ENCODE data around the gene CAMKV. TPM values are rescaled to one million over a fixed set of nuclear protein-coding genes. Genes with fewer than 3 reads are reported as not detected.

Gene CAMKV
- total RNA-seq, 1 donor from 2014 or later, result not detected

- Histone ChIP-seq H3K36me3 (ENCODE audit: control insufficient read depth, insufficient read depth, low read length) (no peaks in the 10 kb centered on the region), H3K4me3 (ENCODE audit: low read depth, low read length) (no peak within 1 kb of the TSS), H3K27me3 (ENCODE audit: control insufficient read depth, insufficient read depth, low read length) (no peaks in the 10 kb centered on the region)
- DNase-seq (ENCODE audit: low read depth), result no peak
- no peak for TF ChIP-seq CTCF (IDR thresholded peaks at IDR 0.05; ENCODE audit: insufficient read depth, low read length, poor library complexity, severe bottlenecking)
Observed at GRCh38 chr3:49813497-49814174, 56.1 kb downstream of the CAMKV start, which contains the start of gene UBA7. UBA7 (minus strand) TSS chr3:49813953; CDS start chr3:49813787, 166 bp downstream.

DNA sequence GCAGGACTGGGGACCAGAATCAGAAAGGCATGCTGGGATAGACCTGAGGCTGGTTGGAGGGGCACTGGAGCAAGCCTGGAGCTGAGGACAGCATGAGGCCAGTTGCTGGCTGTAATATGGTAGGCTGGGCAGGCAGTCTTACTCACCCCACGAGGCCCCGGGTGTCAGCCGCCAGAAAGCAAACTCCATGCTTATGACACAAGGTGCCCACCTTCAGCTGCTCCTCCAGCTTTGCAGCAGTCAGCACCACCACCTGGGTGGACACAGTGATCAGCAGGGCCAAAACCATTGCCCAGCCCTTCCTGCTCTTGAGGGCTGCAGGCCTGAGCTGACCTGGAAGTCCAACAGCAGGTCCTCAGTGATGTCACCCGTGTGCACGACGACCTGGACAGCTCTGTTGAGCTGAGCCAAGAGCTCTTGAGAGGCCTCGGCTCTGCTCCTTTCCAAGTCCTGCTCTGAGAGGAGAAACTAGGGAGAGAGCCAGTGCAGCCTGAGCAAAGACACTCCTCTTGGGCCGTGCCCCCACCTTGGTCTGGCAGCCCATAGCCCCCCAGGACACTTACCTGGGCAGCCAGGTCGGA, 56.7 kb downstream of the CAMKV start:
- no peak for TF ChIP-seq CTCF (IDR thresholded peaks at IDR 0.05; ENCODE audit: insufficient read depth, low read length, poor library complexity, severe bottlenecking)
- DNase-seq (ENCODE audit: low read depth), result no peak
- Histone ChIP-seq H3K36me3 (ENCODE audit: control insufficient read depth, insufficient read depth, low read length) (no peaks in the 10 kb centered on the region), H3K27me3 (ENCODE audit: control insufficient read depth, insufficient read depth, low read length) (no peaks in the 10 kb centered on the region), H3K4me3 (ENCODE audit: low read depth, low read length) (no peak overlapping the region)

Other genes starting within 250 kb of the CAMKV start
- 141 and 146 TPM in 2 replicates for gene APEH, start 195.6 kb downstream of the CAMKV start, total RNA-seq
- 12.4 and 21.6 TPM in 2 replicates for gene MST1, start 180.4 kb downstream of the CAMKV start, total RNA-seq
- gene RNF123, start 180.3 kb downstream of the CAMKV start, total RNA-seq, result 30.0 and 30.8 TPM in 2 replicates
- gene AMIGO3, start 150.2 kb downstream of the CAMKV start, total RNA-seq, result 2.9 TPM in 1 of 2 replicates, not detected in the other
- gene GMPPB, start 146.0 kb downstream of the CAMKV start, total RNA-seq, result 44.0 and 53.2 TPM in 2 replicates
- gene IP6K1, start 83.4 kb downstream of the CAMKV start, total RNA-seq, result 37.7 and 39.8 TPM in 2 replicates
- gene CDHR4, start 70.0 kb downstream of the CAMKV start, total RNA-seq, result not detected in 2 replicates
- gene INKA1, start 66.6 kb downstream of the CAMKV start, total RNA-seq, result not detected in 2 replicates
- gene UBA7, start 56.0 kb downstream of the CAMKV start, total RNA-seq, result 6.3 and 11.8 TPM in 2 replicates
- 4.2 and 5.4 TPM in 2 replicates for gene TRAIP, start 13.3 kb downstream of the CAMKV start, total RNA-seq
- 6.5 and 8.2 TPM in 2 replicates for gene MST1R, start 34.0 kb upstream of the CAMKV start, total RNA-seq
- 18.1 and 19.1 TPM in 2 replicates for gene MON1A, start 59.9 kb upstream of the CAMKV start, total RNA-seq
- 35.9 and 41.5 TPM in 2 replicates for gene RBM6, start 70.2 kb upstream of the CAMKV start, total RNA-seq
- gene RBM5, start 219.0 kb upstream of the CAMKV start, total RNA-seq, result 84.5 and 94.1 TPM in 2 replicates

All from kidney epithelial cell (primary cell).